ENCODE measurements around the gene TMEM170B. TPM values are rescaled to one million over a fixed set of nuclear protein-coding genes. Genes with fewer than 3 reads are reported as not detected.

TMEM170B gene
- total RNA-seq, 1 experiment from 2014 or later, result 3.5 TPM

DNA sequence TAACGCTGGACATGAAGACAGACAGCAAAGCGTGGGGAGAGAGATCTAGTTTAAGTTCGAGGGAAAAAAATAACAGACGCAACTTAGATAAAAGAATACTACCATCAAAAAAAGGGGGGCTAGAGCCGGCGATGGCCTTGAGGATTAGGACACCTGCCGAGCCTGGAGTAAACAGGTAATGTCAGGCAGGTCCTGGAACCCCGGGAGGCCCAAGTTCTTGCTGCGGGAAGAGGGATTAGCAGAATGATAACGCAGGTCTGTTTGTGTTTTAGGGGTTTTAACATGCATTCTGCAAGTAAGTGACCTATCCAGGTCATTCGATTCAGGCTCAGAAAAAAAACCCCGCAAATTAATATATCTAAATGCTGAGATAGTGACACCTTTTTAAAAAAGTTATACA is 754 bp upstream of the TMEM170B start (continued):
- no peak for TF ChIP-seq GTF2I (CRISPR knock-in tag; conservative IDR thresholded peaks at IDR 0.05)
- TF ChIP-seq, protein P1, sequence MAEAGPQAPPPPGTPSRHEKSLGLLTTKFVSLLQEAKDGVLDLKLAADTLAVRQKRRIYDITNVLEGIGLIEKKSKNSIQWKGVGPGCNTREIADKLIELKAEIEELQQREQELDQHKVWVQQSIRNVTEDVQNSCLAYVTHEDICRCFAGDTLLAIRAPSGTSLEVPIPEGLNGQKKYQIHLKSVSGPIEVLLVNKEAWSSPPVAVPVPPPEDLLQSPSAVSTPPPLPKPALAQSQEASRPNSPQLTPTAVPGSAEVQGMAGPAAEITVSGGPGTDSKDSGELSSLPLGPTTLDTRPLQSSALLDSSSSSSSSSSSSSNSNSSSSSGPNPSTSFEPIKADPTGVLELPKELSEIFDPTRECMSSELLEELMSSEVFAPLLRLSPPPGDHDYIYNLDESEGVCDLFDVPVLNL (CRISPR knock-in tag; IDR thresholded peaks at IDR 0.05; ENCODE audit: borderline replicate concordance, low read depth), result no peak
- no peak for TF ChIP-seq SP1 (CRISPR knock-in tag; conservative IDR thresholded peaks at IDR 0.05)
- no peak for TF ChIP-seq CBFB (CRISPR knock-in tag; IDR thresholded peaks at IDR 0.05; ENCODE audit: low read depth)

DNA sequence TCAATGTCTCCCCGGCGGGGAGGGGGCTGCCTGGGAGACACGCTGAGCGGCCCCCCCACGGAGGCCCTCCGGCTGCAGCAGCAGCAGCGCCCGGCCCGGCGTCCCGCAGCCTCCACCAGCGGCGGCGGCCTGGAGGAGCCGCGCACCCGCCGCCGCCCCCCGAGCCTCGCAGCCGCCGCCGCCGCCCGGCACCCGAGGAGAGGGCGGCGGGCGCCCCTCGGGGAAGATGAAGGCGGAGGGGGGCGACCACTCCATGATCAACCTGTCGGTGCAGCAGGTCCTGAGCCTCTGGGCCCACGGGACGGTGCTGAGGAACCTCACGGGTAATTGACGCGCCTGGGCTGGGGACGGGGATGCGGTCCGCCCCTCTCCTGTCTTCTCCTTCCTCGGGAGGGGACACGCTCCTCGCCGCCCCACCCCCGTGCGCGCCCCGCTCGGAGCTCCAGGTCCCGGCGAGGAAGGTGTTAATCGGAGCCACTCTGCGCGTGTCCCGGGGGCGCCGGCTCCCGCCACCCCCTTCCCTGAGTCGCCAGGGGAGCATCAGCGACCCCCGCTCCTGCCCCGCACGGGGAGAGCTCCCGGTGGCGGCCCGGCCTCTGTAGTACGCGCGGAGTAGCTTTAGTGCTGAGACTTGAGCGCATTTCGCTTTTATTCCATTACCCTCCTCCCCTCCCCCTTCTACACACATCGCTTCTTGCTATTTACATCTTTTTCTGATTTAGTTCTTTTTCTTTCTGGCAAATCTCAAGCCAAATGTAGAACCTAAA is 686 bp downstream of the TMEM170B start:
- H3K27me3 Mint-ChIP-seq (ENCODE audit: low read depth), result peaks cover 20% of the 10 kb centered on the region
- ChIA-PET POLR2A (interaction anchor here (0.7 to 1.0 kb wide), 2 partner anchors 13 to 391 kb away, joined by 3 to 7 read pairs; no protein-coding TSS in a partner anchor), CTCF (interaction anchor here (0.6 to 1.3 kb wide), 7 partner anchors 15 to 929 kb away, joined by 3 to 8 read pairs (median 3); no protein-coding TSS in a partner anchor)
- H3K4me1 Mint-ChIP-seq, result peaks cover 18% of the 10 kb centered on the region
- ATAC-seq (peak; percentile 41), DNase-seq (ENCODE audit: low spot score) (peak; percentile 36)
- no peak overlapping the region for H3K27ac Mint-ChIP-seq
- H3K4me3 Mint-ChIP-seq, result peak overlapping the region; percentile 65
- no peaks in the 10 kb centered on the region for H3K36me3 Mint-ChIP-seq
- H3K9me3 Mint-ChIP-seq, result no peaks in the 10 kb centered on the region
- TF ChIP-seq, protein P2, sequence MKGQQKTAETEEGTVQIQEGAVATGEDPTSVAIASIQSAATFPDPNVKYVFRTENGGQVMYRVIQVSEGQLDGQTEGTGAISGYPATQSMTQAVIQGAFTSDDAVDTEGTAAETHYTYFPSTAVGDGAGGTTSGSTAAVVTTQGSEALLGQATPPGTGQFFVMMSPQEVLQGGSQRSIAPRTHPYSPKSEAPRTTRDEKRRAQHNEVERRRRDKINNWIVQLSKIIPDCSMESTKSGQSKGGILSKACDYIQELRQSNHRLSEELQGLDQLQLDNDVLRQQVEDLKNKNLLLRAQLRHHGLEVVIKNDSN (CRISPR knock-in tag; IDR thresholded peaks at IDR 0.05), result no peak
- TF ChIP-seq, protein P3, sequence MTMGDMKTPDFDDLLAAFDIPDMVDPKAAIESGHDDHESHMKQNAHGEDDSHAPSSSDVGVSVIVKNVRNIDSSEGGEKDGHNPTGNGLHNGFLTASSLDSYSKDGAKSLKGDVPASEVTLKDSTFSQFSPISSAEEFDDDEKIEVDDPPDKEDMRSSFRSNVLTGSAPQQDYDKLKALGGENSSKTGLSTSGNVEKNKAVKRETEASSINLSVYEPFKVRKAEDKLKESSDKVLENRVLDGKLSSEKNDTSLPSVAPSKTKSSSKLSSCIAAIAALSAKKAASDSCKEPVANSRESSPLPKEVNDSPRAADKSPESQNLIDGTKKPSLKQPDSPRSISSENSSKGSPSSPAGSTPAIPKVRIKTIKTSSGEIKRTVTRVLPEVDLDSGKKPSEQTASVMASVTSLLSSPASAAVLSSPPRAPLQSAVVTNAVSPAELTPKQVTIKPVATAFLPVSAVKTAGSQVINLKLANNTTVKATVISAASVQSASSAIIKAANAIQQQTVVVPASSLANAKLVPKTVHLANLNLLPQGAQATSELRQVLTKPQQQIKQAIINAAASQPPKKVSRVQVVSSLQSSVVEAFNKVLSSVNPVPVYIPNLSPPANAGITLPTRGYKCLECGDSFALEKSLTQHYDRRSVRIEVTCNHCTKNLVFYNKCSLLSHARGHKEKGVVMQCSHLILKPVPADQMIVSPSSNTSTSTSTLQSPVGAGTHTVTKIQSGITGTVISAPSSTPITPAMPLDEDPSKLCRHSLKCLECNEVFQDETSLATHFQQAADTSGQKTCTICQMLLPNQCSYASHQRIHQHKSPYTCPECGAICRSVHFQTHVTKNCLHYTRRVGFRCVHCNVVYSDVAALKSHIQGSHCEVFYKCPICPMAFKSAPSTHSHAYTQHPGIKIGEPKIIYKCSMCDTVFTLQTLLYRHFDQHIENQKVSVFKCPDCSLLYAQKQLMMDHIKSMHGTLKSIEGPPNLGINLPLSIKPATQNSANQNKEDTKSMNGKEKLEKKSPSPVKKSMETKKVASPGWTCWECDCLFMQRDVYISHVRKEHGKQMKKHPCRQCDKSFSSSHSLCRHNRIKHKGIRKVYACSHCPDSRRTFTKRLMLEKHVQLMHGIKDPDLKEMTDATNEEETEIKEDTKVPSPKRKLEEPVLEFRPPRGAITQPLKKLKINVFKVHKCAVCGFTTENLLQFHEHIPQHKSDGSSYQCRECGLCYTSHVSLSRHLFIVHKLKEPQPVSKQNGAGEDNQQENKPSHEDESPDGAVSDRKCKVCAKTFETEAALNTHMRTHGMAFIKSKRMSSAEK (CRISPR knock-in tag; IDR thresholded peaks at IDR 0.05; ENCODE audit: borderline replicate concordance), result no peak
- TF ChIP-seq FOXK1 (CRISPR knock-in tag; IDR thresholded peaks at IDR 0.05) (0 out of 2 replicates have a peak, but pooled peaks have one; percentile 18), ZNF423 (CRISPR knock-in tag; IDR thresholded peaks at IDR 0.05) (peak; percentile 20; the same call in 1 of the 2 replicates)
- TF ChIP-seq, protein P4, sequence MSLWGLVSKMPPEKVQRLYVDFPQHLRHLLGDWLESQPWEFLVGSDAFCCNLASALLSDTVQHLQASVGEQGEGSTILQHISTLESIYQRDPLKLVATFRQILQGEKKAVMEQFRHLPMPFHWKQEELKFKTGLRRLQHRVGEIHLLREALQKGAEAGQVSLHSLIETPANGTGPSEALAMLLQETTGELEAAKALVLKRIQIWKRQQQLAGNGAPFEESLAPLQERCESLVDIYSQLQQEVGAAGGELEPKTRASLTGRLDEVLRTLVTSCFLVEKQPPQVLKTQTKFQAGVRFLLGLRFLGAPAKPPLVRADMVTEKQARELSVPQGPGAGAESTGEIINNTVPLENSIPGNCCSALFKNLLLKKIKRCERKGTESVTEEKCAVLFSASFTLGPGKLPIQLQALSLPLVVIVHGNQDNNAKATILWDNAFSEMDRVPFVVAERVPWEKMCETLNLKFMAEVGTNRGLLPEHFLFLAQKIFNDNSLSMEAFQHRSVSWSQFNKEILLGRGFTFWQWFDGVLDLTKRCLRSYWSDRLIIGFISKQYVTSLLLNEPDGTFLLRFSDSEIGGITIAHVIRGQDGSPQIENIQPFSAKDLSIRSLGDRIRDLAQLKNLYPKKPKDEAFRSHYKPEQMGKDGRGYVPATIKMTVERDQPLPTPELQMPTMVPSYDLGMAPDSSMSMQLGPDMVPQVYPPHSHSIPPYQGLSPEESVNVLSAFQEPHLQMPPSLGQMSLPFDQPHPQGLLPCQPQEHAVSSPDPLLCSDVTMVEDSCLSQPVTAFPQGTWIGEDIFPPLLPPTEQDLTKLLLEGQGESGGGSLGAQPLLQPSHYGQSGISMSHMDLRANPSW (CRISPR knock-in tag; conservative IDR thresholded peaks at IDR 0.05; ENCODE audit: low read depth), result no peak

DNA sequence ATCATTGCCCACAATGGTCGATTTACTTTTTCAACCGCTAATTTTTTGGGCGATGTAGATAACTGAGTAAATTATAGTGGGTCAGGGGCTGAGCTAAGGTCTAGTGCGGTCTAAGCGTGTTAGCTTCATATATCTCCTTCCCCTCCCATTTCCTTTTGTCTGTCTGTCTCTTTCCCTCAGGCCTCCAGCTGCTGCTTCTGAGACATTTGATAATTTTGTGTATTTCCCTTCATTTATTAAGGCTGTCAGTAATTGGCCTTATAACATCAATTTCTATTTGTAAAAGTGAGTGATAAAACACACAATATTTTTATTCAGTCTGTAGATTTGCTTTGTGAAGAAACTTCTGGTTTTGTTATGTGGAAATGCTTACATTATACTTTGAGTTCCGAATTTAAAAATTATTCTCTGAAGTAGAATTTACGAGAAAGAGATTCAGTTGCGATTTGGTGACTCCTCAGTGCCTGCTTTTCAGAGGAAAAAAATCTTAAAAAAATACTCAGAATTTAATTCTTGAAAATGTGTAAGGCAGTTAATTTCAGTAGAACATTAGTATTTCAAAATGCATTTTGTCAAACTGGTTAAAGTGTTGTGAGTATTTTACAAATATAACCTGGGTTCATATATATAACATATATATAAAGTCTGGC is 1.4 kb downstream of the TMEM170B start:
- ChIA-PET CTCF (interaction anchor here (0.6 to 1.3 kb wide), 5 partner anchors 14 to 928 kb away, joined by 3 to 8 read pairs (median 3); no protein-coding TSS in a partner anchor), POLR2A (interaction anchor here (1.0 kb wide), 1 partner anchor 12 kb away, joined by 7 read pairs; no protein-coding TSS in a partner anchor)
- ATAC-seq, result no peak
- no peaks in the 10 kb centered on the region for H3K9me3 Mint-ChIP-seq
- peaks cover 18% of the 10 kb centered on the region for H3K4me1 Mint-ChIP-seq
- H3K36me3 Mint-ChIP-seq, result no peaks in the 10 kb centered on the region
- DNase-seq (ENCODE audit: low spot score), result no peak
- H3K27ac Mint-ChIP-seq, result no peak overlapping the region
- peak overlapping the region; percentile 65 for H3K4me3 Mint-ChIP-seq
- peaks cover 20% of the 10 kb centered on the region for H3K27me3 Mint-ChIP-seq (ENCODE audit: low read depth)
- TF ChIP-seq, protein P5, sequence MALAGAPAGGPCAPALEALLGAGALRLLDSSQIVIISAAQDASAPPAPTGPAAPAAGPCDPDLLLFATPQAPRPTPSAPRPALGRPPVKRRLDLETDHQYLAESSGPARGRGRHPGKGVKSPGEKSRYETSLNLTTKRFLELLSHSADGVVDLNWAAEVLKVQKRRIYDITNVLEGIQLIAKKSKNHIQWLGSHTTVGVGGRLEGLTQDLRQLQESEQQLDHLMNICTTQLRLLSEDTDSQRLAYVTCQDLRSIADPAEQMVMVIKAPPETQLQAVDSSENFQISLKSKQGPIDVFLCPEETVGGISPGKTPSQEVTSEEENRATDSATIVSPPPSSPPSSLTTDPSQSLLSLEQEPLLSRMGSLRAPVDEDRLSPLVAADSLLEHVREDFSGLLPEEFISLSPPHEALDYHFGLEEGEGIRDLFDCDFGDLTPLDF (CRISPR knock-in tag; IDR thresholded peaks at IDR 0.05), result no peak
- TF ChIP-seq, protein P2 (CRISPR knock-in tag; IDR thresholded peaks at IDR 0.05), result no peak
- TF ChIP-seq, protein P3 (CRISPR knock-in tag; IDR thresholded peaks at IDR 0.05; ENCODE audit: borderline replicate concordance), result no peak
- no peak for TF ChIP-seq ESRRA (CRISPR knock-in tag; IDR thresholded peaks at IDR 0.05; ENCODE audit: borderline replicate concordance)
